ENCODE measurements around the gene CIBAR2. TPM values are rescaled to one million over a fixed set of nuclear protein-coding genes. Genes with fewer than 3 reads are reported as not detected.

CIBAR2 gene
- total and polyA plus RNA-seq, 10 of the 15 experiments (the other 5 are each of a cell fraction or from before 2014, with no cell fraction given) = 0.05 to 0.16 (median 0.07) TPM; not detected in 7

DNA sequence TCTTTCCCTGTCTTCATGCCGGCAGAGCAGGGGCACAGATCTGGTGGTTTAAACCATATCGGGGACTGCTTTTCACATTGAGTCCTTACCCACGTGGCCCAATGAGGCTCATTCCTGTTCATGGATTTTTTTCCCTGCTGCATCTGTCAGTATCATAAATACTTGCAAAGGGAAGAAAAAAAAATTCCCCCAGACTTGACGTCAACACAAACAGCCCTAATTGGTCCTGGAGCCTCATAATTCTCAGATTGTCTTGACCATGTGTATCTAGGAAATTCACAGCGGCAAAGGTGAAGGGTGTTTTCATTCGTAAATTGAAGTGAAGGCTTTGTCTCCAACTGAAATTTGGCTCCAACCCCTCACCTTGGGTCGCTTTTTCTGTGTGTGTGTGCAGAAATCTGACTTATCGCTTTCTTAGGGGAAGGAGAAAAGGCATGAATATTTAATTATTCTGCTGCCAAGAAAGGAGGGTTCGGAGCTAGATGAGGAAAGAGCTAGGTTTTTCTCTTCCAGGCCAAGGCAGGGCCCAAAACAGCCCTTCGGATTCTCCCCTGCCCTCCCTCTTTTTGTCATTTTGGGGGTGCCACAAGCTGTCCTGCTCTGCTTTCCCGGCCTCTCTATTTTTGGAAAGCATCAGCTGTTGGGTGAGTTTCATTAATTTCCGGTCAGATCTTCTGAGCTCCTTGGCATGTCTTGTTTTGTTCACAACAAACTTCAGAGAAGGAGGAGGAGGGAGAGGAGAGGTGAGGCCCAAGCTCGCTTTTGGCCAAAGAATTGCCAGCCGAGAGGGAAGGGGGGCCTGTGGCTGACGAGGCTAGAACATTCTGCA is 17.8 kb upstream of the CIBAR2 start:
- ChIA-PET SMC1A (ENCODE audit: uncharacterized antibody, unreplicated experiment) (interaction anchor here (0.6 to 1.3 kb wide), 2 partner anchors 10 to 18 kb away, joined by 3 to 4 read pairs; no protein-coding TSS in a partner anchor), POLR2A (interaction anchor here (0.7 kb wide), 1 partner anchor 92 kb away, joined by 7 read pairs; no protein-coding TSS in a partner anchor), RAD21 (ENCODE audit: unreplicated experiment) (interaction anchor here (1.1 kb wide), 1 partner anchor 10 kb away, joined by 5 read pairs; no protein-coding TSS in a partner anchor), CTCF (no interaction called here)
- BruUV-seq (replicated peaks) = no TSS peak
- no peak for ATAC-seq
- H3K4me1 ChIP-seq (ENCODE audit: control insufficient read depth, insufficient read depth, low read length) = peaks cover 2% of the 10 kb centered on the region; the same call in 1 of the 2 replicates
- no peaks in the 10 kb centered on the region for H4K20me1 ChIP-seq (ENCODE audit: control insufficient read depth, insufficient read depth)
- no peaks in the 10 kb centered on the region for H3K36me3 ChIP-seq (ENCODE audit: control insufficient read depth in 2 of 2, insufficient read depth in 2 of 2, low read length in 1 of 2)
- 30% methylated on average over 15 of the region's 15 CpGs for WGBS (ENCODE audit: insufficient coverage, insufficient replicate concordance, low lambda C conversion rate, missing lambda C conversion rate)
- H2AFZ ChIP-seq (ENCODE audit: control insufficient read depth, low read depth, low read length) = no peak overlapping the region
- H3K27me3 ChIP-seq (replicated peaks in 1 of 2; ENCODE audit: control insufficient read depth in 2 of 2, insufficient read depth in 2 of 2, low read length in 1 of 2) = no peaks in the 10 kb centered on the region
- no peak overlapping the region for H3K9ac ChIP-seq (ENCODE audit: control insufficient read depth, insufficient read depth, low read length)
- no peak overlapping the region for H3K4me3 ChIP-seq
- H3K79me2 ChIP-seq (ENCODE audit: control insufficient read depth, insufficient read depth, low read length) = no peaks in the 10 kb centered on the region
- FAIRE-seq = no peak
- H3K27ac ChIP-seq (ENCODE audit: control insufficient read depth, insufficient read depth) = no peak overlapping the region
- no peaks in the 10 kb centered on the region for H3K9me3 ChIP-seq (replicated peaks; ENCODE audit: control insufficient read depth, insufficient read depth, low read length)
- no peak for DNase-seq (ENCODE audit: low read depth, low spot score)
- TF ChIP-seq ASH2L (IDR thresholded peaks at IDR 0.05; ENCODE audit: borderline replicate concordance, low read depth) (no peak), BHLHE40 (IDR thresholded peaks at IDR 0.05; ENCODE audit: borderline replicate concordance in 1 of 2, low read depth in 2 of 2, low read length in 1 of 2) (no peak), IKZF2 (IDR thresholded peaks at IDR 0.05) (no peak), SMAD1 (IDR thresholded peaks at IDR 0.05; ENCODE audit: low read depth, partially characterized antibody) (no peak), STAT1 (conservative IDR thresholded peaks at IDR 0.05) (no peak), SP1 (IDR thresholded peaks at IDR 0.05; ENCODE audit: low read depth, low read length) (no peak), RELA (IDR thresholded peaks at IDR 0.05; ENCODE audit: borderline replicate concordance, partially characterized antibody) (no peak)
- TF ChIP-seq, protein P1, sequence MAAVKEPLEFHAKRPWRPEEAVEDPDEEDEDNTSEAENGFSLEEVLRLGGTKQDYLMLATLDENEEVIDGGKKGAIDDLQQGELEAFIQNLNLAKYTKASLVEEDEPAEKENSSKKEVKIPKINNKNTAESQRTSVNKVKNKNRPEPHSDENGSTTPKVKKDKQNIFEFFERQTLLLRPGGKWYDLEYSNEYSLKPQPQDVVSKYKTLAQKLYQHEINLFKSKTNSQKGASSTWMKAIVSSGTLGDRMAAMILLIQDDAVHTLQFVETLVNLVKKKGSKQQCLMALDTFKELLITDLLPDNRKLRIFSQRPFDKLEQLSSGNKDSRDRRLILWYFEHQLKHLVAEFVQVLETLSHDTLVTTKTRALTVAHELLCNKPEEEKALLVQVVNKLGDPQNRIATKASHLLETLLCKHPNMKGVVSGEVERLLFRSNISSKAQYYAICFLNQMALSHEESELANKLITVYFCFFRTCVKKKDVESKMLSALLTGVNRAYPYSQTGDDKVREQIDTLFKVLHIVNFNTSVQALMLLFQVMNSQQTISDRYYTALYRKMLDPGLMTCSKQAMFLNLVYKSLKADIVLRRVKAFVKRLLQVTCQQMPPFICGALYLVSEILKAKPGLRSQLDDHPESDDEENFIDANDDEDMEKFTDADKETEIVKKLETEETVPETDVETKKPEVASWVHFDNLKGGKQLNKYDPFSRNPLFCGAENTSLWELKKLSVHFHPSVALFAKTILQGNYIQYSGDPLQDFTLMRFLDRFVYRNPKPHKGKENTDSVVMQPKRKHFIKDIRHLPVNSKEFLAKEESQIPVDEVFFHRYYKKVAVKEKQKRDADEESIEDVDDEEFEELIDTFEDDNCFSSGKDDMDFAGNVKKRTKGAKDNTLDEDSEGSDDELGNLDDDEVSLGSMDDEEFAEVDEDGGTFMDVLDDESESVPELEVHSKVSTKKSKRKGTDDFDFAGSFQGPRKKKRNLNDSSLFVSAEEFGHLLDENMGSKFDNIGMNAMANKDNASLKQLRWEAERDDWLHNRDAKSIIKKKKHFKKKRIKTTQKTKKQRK (IDR thresholded peaks at IDR 0.05; ENCODE audit: low read depth, low read length) = no peak
- TF ChIP-seq, protein P2, sequence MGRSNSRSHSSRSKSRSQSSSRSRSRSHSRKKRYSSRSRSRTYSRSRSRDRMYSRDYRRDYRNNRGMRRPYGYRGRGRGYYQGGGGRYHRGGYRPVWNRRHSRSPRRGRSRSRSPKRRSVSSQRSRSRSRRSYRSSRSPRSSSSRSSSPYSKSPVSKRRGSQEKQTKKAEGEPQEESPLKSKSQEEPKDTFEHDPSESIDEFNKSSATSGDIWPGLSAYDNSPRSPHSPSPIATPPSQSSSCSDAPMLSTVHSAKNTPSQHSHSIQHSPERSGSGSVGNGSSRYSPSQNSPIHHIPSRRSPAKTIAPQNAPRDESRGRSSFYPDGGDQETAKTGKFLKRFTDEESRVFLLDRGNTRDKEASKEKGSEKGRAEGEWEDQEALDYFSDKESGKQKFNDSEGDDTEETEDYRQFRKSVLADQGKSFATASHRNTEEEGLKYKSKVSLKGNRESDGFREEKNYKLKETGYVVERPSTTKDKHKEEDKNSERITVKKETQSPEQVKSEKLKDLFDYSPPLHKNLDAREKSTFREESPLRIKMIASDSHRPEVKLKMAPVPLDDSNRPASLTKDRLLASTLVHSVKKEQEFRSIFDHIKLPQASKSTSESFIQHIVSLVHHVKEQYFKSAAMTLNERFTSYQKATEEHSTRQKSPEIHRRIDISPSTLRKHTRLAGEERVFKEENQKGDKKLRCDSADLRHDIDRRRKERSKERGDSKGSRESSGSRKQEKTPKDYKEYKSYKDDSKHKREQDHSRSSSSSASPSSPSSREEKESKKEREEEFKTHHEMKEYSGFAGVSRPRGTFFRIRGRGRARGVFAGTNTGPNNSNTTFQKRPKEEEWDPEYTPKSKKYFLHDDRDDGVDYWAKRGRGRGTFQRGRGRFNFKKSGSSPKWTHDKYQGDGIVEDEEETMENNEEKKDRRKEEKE (IDR thresholded peaks at IDR 0.05) = no peak
- in situ Hi-C loops (cut with MboI) = no loop called here
- H3K4me2 ChIP-seq (ENCODE audit: control insufficient read depth, insufficient read depth) = no peak overlapping the region
- intact Hi-C loops (cut with micrococcal nuclease; ENCODE audit: unreplicated experiment) = no loop called here
